Measurements from ENCODE around the gene VWA1.
"Not testable (repeated sequence)": the region's sequence is repeated elsewhere in the genome, so short reads cannot be mapped to it uniquely, and the experiment has no call there.

VWA1 gene

DNA sequence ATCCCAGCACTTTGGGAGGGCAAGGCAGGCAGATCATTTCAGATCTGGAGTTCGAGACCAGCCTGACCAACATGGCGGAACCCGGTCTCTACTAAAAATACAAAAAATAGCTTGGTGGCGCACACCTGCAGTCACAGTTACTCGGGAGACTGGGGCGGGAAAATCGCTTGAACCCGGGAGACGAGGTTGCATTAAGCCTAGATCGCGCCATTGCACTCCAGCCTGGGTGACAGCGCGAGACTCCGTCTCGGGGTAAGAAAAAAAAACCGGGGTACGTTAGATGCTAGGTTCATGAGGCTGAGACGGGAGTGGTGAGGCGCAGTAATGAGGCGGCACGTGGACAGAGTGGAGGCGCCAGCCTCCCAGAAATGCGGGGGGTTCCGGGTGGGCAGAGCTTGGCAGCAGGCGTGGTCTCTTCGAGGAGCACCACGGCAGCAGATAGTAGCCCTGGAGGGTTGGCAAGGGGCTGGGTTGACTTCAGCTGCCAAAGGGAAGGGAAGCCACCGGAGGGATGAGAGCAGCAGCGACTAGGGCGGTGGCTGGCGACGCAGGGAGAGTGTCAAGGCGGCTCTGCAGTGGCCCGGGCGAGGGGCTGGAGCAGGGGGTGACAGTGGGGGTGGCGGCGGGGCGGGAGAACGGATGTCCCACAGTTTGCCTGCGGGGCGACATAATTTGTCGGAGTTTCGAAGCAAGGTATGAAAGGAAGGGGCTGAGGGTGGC, 29.2 kb upstream of the VWA1 start:
- DNase-seq = no peak

DNA sequence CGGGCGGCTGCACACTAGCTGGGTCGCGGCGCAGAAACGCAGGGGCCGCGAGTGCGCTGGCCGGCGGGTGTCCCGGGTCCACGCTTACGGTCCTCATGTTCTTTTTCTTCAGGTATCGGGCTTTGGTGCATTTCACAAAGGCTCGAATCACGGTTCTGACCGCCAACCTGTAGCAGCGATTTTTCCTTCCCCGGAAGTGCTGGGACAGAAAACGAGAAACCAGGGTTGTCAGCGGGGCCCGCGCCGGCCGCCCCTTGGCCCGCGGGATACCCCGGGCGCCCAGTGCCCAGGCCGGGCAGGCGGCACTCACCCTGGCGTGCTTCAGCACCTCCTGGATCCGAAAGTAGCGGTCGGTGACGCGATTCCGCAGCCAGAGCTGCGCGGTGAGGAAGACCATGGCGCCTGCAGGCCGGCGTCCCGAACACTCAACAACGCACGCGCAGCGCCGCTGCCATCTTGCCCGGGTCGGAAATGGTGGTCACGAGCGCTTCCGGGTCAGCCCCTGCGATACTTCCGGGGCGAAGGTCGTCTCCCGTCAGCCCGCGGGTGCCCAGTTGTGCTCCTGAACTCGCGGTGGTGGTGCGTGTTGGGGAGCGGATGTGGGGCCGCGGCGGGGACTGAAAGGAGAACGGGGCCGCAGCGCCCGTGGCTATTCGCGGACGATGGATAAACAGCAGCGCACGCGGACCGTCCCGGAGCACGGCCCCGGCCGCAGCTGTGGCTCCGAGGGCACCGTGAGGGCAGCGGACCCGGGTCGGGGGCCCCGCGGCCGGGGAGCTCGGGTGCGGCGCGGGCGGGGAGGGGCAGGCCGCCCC, 28.5 kb upstream of the VWA1 start, which contains the start of gene MRPL20:
Gene MRPL20 (minus strand): TSS at position 473 of the 815 bp plus-strand sequence. CDS start 76 bp downstream, at position 397.
- peak; percentile 95 for DNase-seq

DNA sequence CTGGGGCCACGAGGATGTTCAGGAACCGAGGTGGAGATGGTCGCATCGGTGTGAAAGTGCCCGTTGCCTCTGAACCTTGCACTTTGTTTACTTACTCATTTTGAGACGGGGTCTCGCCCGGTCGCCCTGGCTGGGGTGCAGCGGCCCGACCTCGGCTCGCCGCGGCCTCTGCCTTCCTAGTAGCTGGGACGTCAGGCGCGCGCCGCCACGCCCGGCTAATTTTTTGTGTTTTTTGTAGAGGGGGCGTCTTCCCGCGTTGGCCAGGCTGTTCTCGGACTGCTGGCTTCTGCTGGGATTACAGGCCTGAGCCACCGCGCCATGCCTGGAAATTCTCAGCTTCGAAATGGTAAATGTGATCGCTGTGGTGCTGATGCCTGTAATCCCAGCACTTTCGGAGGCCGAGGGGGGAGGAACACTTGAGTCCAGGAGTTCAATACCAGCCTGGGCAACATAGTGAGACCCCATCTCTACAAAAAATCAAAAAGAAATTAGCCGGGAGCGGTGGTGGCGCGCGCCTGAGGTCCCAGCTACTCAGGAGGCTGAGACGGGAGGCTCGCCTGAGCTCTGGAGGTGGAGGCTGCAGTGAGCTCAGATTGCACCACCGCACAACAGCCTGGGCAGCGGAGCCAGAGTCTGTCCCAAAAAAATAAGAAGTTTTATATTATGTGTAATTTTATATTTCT, 27.7 kb upstream of the VWA1 start:
- DNase-seq = peak; percentile 14

DNA sequence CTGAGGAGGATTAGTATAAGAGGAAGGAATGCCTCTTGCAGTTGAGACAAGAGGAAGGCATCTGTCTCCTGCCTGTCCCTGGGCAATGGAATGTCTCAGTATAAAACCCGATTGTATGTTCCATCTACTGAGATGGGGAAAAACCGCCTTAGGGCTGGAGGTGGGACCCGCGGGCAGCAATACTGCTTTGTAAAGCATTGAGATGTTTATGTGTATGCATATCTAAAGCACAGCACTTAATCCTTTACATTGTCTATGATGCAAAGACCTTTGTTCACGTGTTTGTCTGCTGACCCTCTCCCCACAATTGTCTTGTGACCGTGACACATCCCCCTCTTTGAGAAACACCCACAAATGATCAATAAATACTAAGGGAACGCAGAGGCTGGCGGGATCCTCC, 25.3 kb upstream of the VWA1 start:
- DNase-seq = not testable (repeated sequence)

DNA sequence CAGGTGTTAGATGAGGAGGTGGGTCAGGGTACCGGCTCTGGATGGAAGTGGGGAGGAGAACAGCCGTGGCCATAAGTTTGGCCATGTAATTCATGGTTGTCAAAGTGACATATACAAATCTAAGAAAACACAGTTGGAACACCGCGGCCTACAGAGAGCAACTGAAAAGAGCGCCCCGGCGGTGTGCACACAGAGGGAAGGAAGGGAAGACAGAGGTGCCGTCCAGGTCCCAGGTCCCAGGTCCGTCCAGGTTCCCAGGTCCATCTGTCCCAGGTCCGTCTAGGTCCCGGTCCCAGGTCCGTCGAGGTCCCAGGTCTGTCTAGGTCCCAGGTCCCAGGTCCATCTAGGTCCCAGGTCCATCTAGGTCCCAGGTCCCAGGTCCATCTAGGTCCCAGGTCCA, 23.9 kb upstream of the VWA1 start:
- no peak for DNase-seq

DNA sequence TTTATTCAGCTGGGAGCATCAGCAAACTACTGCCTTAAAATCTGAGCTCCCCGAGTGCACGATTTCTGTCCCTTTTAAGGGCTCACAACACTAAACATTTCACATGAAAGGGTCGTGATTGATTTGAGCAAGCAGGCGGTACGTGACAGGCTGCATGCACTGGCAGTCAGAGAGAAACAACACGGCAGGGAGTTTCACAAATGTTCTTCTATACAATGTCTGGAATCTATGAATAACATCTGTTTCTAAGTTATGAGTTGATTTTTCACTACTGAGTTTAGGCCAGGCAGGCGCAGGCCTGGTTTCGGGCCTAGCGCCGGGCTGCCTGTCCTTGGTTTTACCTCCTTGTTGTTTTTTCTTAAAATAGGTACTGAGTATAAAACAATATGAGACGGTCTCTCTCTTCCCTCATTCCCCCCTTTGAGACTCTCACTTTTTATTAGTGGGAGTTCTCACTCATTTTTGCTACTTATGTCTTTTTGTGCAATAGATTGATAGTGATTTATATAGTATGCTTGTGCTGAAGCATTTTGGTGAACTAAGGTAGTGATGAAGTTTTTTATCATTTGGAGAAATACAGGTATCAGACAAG, 23.1 kb upstream of the VWA1 start:
- DNase-seq = not testable (repeated sequence)

DNA sequence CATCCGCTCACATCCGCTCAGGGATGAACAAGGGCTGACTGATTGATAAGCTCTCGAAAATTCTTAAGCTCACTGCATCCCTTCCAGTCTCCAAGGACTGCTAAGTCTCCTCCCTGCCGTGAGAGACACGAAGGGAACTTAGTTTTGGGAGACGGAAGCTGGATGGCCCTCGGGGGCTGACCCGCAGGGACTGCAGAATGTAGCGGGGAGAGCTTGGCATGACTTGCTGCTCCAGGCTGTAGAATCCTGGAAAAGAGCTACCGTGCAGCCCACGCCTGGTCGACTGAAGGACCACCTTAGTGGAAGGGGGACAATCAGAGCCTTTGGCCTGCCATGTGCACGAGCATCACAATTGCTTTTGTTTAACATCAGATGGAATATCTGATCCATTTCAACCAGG, 19.7 kb upstream of the VWA1 start:
- DNase-seq = no peak

DNA sequence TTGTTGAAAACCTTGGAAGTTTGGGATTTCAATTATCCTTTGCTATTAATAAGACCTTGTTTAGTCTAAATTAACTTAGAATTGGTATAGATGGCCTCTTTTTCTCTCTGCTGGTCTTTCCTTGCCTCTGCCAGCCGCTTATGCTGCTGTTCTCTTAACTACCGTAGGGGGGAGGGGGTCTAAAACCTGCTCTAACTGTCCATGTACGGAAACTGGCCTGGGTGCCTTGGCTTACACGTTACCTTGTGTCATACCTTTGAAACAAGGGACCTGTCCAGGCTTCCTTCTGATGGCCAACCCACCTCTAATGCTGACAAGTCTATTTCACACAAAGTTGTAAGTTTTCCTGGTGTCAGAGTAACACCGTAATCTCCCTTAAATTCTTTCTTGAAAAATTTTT, 18.1 kb upstream of the VWA1 start:
- not testable (repeated sequence) for DNase-seq

DNA sequence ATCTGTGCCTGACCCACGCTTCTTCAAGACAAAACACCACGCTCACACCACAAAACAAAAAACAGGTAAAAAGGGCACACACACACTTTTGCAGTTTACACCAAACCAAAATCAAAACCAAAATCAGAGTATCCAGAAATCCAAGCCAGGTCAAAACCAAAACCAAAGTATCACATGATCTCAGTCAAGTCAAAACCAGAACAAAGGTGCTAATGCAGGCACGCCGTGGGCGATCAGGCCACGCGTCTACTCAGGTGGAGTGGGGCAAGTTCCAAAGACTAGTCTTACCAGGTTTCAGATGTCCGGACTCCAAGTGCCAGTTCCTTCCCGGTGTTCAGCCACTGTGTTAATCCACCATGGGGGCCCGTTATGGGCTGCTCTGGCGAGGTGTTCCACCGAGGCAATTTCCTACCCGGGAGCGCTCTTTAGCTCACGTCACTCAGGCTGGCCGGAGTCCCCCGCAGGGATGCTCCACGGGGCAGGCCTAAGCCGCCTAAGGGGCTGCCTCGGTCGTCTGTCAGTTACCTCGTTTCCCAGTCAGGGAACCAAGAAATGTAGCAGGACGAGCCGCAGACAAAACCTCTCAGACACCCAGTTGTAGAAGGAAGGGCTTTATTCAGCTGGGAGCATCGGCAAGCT, 17.5 kb upstream of the VWA1 start:
- not testable (repeated sequence) for DNase-seq

DNA sequence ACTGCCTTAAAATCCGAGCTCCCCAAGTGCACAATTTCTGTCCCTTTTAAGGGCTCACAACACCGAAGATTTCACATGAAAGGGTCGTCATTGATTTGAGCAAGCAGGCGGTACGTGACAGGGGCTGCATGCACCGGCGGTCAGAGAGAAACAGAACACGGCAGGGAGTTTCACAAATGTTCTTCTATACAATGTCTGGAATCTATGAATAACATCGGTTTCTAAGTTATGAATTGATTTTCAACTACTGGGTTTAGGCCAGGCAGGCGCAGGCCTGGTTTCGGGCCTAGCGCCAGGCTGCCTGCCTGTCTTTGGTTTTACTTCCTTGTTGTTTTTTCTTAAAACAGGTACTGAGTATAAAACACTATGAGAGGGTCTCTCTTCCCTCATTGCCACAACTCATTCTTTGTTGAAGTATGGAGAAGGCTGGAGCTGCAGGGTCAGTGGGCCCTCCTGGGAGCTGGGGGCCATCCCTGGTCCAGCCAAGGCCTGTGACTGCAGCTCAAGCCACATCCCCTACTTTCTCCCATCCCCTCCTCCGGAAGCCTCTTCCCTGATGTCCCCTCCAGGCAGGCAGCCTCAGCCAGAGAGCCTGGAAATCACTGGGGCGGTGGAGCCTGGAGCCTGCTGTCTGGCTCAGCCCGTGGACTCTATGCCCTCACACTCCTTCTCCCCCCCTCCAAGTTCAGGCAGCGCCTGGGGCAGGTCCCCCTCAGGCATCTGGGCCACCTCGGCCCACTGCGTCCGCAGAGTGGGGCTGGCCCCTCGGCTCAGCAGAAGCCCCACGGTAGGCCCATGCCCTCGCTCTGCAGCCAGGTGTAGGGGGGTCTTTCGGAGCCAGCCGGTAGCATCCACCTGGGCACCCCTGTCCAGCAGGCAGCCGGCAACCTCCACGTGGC, 16.8 kb upstream of the VWA1 start:
- no peak for DNase-seq

DNA sequence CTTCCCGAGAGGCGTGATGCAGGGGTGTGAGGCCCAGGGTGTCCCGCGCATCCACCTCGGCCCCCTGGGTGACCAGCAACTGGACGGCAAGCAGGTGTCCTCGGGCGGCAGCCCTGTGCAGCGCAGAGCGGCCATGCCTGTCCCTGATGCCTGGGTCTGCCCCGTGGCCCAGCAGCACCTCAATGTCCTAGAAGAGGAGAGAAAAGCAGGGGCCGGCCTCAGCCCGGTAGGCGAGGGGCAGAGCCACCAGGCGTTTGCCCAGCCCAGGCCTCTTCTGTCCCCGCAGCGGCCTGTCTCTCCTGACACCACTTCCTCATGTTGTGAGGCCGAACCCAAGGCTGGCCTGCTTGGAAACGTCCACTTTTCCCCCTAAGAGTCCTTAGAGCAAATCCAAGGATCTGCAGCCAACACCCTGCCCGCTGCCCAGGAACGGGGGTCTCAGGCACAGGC, 16.1 kb upstream of the VWA1 start:
- no peak for DNase-seq

DNA sequence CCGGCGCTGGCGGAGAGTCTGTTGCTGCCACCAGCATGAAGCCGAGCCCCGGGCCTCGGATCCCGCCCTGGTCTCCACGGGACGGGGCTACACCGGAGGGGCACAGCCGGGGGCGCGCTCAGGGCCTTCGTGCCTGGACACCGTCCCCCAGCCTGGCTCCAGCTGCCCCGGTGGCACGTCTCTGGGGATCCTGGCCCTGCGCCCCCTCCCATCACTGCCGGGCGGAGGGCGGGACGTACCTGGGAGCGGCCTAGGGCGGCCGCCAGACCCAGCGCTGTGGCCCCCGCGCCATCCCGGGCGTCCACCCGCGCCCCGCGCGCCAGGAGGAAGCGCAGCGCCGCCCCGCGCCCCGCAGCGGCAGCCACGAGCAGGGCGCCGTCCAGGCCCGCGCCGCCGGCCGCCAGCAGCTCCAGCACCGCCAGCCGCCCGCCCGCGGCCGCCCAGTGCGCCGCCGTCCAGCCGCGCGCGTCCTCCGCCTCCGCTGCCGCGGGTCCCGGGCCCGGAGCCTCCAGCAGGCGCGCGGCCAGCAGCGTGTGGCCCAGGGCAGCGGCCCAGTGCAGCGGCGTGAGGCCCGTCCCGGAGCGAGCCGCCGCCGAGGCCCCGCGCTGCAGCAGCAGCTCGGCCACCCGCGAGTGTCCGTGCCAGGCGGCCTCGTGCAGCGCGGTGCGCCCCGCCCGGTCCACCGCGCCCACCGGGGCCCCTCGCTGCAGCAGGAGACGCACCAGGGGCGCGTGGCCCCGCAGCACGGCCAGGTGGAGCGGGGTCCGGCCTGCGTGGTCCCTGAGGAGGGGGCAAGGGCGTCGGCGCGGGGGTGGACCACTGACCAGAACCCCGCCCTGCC, 15.5 kb upstream of the VWA1 start:
- DNase-seq = no peak

DNA sequence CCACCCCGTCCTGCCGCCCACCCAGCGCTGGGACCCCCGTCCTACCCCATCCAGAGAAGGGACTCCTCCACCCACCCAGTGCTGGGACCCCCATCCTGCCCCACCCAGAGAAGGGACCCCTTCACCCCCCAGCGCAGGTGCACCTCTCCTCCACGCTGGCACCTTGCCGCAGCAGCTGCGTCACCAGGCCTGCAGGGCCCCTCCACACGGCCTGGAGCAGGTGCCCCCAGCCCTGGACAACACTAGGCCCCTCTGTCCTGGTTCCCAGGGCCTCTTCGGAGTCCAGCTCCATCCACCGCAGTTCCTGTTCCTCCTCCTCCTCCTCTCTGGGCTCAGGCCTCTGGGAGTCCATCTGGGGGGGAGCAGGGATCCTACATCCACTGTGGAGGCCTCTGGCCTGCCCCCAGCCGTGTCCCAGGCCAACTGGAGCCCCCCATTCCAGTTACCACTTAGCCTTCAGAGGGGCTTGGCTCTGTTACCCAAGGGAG, 14.8 kb upstream of the VWA1 start:
- DNase-seq = no peak

DNA sequence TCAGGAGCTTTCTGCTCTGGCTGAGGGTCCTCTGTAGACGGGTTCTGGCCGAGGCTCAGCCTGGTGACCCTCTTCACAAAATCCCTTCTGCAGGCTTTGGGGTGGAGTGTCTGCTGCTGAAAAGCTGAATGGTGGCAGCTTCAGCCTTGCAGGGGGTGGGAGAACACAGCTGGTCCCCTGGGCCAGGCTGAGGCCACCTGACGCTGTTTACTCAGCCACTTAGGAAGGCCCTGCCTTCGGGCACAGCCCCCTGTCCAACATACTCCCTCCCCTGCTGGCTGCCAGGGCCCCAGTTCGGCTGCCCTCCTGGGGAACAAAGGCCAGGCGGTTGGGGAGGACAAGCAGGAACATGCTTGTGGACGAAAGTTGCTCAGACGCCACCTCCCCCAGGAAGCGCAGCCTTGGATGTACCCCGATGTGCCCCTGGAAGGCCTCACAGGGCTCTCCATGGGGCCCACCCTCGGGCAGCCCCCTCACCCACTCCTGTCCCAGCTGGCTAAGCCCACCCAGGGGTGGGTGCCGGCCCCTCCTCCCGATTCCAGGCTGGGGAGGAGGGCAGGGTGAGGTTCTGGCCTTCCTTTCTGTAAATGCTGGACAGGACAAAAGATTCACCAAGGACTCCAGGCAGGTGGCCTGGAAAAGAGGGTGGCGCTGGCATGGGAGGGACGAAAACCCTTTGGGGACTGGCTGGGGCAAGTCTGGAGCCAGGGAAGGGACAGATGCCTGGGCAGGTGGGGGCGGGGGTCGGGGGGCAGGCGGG, 14.2 kb upstream of the VWA1 start, which contains the start of gene ANKRD65:
Gene ANKRD65 (minus strand): TSS at position 130 of the 760 bp plus-strand sequence. CDS start 271 bp downstream, outside the sequence.
- no peak for DNase-seq

DNA sequence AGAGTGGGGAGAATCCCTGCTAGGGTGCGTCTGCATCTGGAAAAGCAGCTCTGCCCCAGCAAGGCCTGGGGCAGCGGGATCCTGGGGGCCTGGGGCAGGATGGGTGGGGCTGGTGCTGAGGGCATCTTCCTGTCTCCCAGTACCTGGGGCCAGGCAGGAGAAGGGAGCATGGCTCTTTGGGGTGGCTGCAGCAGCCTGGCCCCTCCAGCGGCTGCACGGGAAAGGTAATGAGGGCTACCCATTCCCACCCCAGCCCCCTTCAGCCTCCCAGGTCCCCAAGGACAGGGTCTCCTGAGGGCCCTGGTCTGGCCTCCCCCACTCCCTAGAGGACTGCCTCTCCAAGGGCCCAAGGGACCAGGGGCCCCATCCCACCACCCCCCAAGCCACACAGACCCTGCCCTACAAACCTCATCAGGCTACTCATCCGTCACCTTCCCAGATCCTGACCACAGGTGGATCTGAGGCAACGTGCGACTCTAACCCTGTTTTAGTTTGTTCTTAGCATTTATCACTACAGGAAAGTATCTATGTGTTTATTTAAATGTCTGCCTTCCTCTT, 13.5 kb upstream of the VWA1 start:
- DNase-seq = no peak

DNA sequence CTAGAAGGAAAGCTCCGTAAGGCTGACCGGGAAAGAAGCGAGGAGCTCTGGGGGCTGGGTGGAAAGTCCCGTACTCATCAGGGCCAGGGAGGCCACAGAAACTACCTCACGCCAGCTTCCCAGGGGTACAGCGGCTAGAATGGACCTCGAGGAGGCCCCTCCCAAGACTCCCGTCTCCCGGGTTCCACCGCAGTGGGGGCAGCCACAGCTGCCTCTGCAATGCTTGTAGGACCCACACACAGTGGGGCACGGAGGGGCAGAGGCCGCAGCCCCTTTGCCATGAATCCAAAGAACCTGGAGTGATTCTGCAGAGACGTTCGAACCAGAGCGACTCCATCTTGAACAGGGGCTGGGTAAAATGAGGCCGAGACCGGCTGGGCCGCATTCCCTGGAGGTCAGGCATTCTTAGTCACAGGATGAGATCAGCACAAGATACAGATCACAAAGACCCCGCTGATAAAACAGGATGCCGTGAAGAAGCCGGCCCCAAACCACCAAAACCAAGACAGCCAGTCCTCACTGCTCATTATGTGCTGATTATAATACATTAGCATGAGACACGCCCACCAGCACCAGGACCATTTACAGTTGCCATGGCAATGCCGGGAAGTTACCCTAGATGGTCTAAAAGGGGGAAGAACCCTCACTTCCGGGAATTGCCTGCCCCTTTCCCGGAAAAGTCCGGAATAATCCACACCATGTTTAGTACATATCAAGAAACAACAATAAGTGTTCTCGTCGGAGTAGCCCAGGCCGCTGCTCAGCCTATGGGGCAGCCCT, 12.8 kb upstream of the VWA1 start:
- DNase-seq = no peak

DNA sequence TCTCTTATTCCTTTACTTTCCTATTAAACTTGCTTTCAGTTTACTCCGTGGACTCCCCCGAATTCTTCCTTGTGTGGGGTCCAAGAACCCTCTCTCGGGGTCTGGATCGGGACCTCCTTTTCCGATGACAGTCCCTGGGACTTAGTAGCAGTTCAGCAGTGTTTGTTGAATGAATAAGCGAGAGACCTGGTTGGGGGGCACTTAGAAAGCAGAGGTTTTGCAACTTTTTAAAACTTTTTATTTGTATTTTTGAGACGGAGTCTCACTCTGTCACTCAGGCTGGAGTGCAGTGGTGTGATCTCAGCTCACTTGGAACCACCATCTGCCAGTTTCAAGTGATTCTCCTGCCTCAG, 12.3 kb upstream of the VWA1 start:
- no peak for DNase-seq

DNA sequence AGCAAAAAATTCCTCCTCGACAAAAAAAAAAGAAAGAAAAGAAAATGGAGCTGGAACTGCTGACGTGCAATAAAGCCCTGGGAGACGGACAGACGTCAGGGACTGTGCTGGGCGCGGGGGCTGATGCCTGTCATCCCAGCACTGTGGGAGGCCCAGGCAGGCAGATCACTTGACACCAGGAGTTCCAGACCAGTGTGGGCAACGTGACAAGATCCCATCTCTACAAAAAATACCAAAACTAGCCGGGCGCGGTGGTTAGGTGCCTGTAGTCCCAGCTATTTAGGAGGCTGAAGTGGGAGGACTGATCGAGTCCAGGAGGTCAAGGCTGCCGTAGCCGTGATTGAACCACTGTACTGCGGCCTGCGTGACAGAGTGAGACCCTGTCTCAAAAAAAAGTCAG, 10.8 kb upstream of the VWA1 start:
- no peak for DNase-seq

DNA sequence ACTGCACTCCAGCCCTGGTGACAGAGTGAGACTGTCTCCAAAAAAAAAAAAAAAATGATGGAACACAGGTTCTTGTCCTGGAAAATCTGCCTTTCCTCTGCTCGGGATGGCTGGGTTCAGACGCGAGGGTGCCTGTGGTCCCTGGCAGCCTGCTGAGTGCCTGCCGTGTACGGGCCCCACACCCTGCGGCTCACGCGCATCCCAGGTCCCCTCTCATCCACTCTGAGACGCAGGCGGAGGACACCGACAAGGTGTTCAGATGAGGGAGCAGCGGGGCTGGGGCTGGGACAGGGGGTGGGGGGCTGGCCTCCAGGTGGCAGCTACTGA, 10.1 kb upstream of the VWA1 start:
- no peak for DNase-seq
